ENCODE data around the gene HID1.
A peak's percentile ranks its signal among the peaks of the same experiment; 100 is the strongest.

The HID1 gene

DNA sequence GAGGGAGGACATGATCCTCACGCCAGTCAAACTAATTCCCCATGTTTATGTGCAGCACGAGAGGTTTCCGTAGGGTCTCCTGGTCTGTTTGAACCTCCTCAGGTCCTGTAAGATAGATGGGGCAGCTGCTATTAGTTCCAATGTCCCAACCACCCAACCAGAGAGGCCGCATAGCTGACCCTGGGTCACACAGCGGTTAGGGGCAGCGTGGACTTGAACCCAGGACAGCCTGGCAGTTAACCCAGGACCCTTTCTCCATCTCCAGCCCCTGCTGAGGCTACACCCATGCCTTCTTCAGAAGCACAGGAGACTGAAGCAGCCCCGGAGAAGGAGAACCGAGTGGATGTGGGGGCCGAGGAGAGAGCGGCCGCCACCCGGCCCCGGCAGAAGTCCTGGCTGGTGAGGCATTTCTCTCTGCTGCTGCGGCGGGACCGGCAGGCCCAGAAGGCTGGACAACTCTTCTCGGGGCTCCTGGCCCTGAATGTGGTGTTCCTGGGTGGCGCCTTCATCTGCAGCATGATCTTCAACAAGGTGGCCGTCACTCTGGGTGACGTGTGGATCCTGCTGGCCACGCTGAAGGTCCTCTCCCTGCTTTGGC is 31.3 kb downstream of the HID1 start:
- DNase-seq (ENCODE audit: low spot score), result no peak
- Mint-ChIP-seq H3K9me3 (no peaks in the 10 kb centered on the region), H3K4me3 (no peak overlapping the region), H3K4me1 (ENCODE audit: low read depth) (peaks cover 1% of the 10 kb centered on the region), H3K27me3 (ENCODE audit: low read depth) (peaks cover 37% of the 10 kb centered on the region), H3K27ac (no peak overlapping the region), H3K36me3 (ENCODE audit: low read depth) (no peaks in the 10 kb centered on the region)

DNA sequence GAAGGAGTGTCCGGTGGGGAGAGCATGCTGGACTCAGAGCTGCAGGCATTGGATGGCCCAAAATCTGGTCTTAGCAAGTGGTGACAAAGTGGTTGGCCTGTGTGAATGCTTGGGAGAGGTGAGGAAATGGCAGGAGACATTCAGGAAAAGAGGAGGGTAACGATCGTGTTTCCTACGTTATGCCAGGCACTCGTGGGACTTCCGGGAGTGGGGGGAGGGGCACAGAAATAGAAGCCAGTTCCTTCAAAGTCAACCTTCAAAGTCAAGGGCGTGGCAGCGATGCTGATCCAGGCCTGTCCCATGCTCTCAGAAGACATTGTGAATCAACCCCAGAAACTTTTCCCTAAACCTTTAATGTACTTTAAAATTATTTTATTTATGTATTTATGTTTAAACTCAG is 33.0 kb downstream of the HID1 start:
- Mint-ChIP-seq H3K27ac (no peak overlapping the region), H3K27me3 (ENCODE audit: low read depth) (peaks cover 38% of the 10 kb centered on the region), H3K4me1 (ENCODE audit: low read depth) (peaks cover 1% of the 10 kb centered on the region), H3K9me3 (no peaks in the 10 kb centered on the region), H3K4me3 (no peak overlapping the region), H3K36me3 (ENCODE audit: low read depth) (no peaks in the 10 kb centered on the region)
- no peak for DNase-seq (ENCODE audit: low spot score)

DNA sequence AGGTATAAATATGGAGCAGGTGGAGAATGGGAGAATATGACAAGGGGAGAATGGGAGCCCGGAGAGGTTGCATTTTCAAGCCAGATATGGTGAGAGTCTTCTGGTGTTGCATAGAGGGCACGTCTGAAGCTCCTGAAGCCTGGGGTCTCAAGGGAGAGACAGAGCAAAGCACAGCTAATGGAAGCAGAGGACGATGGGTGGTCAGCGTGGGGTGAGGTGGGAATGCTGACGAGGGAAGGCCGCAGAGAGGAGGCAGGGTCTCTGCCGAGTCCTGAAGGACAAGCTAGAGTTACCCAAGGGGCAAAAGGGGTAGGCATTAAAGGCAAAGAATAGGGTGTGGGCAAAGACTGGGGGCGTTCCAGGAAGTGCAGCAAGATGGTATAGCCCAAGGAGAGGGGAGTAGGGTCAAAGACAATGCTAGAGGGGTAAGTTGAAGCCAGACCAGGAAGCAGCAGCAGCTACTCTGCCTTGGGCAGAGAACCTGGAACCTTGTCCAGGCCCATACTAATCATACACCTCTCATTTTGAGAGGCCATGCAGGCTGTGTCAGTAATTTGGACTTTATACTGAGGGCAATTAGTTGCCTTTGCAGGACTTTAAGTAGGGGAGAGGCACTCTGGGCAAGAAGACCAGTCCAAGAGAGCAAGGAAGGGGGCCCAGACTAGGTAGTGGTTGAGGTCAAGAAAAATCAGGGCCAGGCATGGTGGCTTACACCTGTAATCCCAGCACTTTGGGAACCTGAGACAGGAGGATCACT is 34.2 kb downstream of the HID1 start:
- Mint-ChIP-seq H3K36me3 (ENCODE audit: low read depth) (no peaks in the 10 kb centered on the region), H3K9me3 (no peaks in the 10 kb centered on the region), H3K27ac (no peak overlapping the region), H3K4me1 (ENCODE audit: low read depth) (peaks cover 1% of the 10 kb centered on the region), H3K4me3 (no peak overlapping the region), H3K27me3 (ENCODE audit: low read depth) (peaks cover 44% of the 10 kb centered on the region)
- no peak for DNase-seq (ENCODE audit: low spot score)

DNA sequence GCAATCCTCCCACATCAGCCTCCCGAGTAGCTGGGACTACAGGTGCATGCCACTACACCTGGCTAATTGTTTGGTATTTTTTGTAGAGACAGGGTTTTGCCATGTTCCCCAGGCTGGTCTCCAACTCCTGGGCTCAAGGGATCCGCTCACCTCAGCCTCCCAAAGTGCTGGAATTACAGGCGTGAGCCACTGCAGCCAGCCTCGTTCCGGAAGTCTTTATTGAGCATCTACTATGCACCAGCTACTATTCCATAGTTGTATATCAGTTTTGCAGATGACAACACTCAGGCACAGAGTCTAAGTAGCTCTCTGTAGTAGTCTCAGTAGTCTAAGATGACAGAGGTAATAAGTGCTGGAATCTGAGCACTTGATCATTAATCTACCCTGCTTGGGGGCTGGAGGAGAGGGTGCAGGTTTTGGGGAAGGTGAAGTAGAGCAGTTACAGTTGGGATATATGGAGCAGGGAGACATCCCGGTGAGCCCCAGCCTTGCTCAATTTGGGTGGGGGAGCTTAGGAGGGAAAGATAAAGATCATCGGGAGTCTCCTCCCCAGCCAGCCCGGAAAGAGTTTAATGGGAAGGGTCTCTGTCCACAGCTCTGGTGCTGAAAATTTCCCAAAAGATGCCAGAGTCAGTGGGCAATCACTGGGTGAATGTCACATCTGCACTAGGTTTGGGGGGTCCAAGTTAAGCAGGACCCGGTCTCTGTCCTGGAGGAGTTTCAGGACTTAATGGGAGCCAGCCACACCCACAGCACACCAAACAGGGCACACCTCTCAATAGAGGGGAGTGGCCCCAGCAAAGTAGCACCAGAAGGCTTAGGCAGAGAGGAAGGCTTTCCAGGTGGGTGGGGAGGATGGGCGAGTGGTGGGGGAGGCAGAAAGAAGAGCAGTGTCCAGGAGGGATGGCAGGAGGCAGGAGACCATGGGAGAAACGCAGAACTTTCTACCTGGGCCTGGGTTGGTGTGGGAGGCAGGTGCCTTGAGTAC is 35.2 kb downstream of the HID1 start:
- Mint-ChIP-seq H3K36me3 (ENCODE audit: low read depth) (no peaks in the 10 kb centered on the region), H3K4me1 (ENCODE audit: low read depth) (peaks cover 1% of the 10 kb centered on the region), H3K4me3 (no peak overlapping the region), H3K9me3 (no peaks in the 10 kb centered on the region), H3K27me3 (ENCODE audit: low read depth) (peaks cover 54% of the 10 kb centered on the region), H3K27ac (no peak overlapping the region)
- DNase-seq (ENCODE audit: low spot score), result no peak

DNA sequence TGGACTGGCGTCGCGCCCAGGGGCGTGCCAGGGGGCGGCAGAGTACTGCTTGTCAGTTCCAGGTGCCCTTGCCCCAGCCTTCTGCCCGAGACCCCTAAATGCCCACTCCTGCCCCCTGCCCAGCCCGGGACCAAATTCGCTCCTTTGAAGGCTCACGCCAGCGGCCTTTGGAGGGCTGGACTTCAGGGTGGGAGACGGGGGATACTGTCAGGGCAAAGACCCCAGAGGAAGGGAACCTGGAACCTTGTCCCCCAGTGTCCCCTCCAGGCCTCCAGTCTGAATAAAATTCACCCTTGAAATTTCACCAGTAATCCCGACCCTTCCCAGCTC is 36.1 kb downstream of the HID1 start:
- H3K27me3 Mint-ChIP-seq (ENCODE audit: low read depth), result peaks cover 62% of the 10 kb centered on the region
- DNase-seq (ENCODE audit: low spot score), result no peak
- H3K36me3 Mint-ChIP-seq (ENCODE audit: low read depth), result no peaks in the 10 kb centered on the region
- no peaks in the 10 kb centered on the region for H3K9me3 Mint-ChIP-seq
- no peak overlapping the region for H3K27ac Mint-ChIP-seq
- H3K4me3 Mint-ChIP-seq, result no peak overlapping the region
- peaks cover 1% of the 10 kb centered on the region for H3K4me1 Mint-ChIP-seq (ENCODE audit: low read depth)

DNA sequence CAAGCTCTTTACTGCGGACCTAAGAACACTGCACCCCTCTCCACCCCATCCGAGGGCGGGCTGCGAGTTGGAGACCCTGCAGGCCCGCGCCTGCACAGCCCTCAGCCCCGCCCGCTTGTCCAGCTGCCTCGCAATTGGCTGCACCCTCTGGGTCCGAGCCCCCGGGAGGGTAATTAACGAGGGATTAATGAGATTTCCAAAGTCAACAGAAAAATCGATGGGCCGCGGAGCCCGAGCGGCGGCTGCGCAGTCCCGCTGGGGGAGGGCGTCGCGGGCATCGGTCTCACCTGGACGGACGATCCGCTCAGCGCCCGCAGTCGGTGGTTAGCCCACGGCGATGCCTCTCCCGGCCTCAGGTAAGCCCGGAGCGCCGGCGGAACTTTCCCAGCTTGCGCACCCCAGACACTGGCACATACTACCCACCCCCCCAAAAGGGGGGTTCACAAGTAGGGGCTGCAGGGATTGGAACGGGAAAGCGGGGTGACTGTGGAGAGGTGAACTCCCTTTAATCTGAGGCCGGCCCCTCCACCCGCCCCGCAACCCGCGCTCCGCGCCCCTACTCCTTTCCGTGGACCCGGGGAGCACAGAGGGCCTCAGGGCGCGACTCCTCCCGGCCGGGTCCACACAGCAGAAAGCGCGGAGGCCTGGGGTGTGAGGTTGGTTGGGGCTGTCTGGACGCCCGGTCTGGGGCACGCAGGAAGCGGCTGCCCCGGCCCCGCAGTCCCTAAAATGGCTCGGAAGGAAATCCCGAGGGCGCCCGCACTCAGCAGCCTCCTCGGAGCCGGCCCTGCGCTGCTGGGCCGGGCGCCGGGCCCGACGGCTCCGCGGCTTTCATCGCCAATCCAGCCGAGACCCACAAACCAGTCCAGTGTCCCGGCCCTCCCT is 36.7 kb downstream of the HID1 start, which contains the start of gene OTOP3:
TSS of gene OTOP3 (plus strand) at position 314 of the 885 bp plus-strand sequence. CDS start at position 338, 24 bp downstream.
- Mint-ChIP-seq H3K36me3 (ENCODE audit: low read depth) (no peaks in the 10 kb centered on the region), H3K9me3 (no peaks in the 10 kb centered on the region), H3K4me1 (ENCODE audit: low read depth) (peaks cover 4% of the 10 kb centered on the region), H3K27ac (no peak within 1 kb of the TSS), H3K4me3 (no peak within 1 kb of the TSS), H3K27me3 (ENCODE audit: low read depth) (peaks cover 68% of the 10 kb centered on the region)
- DNase-seq (ENCODE audit: low spot score), result no peak

DNA sequence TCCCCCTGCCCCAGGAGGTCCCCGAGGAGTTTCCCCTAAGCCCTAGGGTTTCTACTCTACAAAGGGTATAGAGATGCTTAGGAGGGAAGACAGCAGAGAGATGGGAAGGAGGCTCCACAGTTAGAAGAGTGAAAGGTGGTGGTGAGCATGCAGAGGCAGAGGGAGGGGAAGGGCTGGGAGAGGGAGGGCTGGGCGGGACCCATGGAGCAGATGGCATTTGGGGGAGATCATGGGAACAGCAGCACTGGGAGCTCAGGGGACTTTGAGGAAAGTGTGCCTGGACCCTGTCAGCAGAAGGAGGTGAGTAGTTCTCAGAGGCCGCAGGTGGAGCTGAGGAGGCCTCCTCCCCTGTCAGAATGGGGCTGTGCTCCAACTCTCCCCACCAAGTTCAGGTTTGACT is 37.5 kb downstream of the HID1 start:
- Mint-ChIP-seq H3K9me3 (no peaks in the 10 kb centered on the region), H3K27ac (no peak overlapping the region), H3K4me1 (ENCODE audit: low read depth) (peaks cover 4% of the 10 kb centered on the region), H3K4me3 (no peak overlapping the region), H3K27me3 (ENCODE audit: low read depth) (peaks cover 68% of the 10 kb centered on the region), H3K36me3 (ENCODE audit: low read depth) (no peaks in the 10 kb centered on the region)
- DNase-seq (ENCODE audit: low spot score), result no peak

DNA sequence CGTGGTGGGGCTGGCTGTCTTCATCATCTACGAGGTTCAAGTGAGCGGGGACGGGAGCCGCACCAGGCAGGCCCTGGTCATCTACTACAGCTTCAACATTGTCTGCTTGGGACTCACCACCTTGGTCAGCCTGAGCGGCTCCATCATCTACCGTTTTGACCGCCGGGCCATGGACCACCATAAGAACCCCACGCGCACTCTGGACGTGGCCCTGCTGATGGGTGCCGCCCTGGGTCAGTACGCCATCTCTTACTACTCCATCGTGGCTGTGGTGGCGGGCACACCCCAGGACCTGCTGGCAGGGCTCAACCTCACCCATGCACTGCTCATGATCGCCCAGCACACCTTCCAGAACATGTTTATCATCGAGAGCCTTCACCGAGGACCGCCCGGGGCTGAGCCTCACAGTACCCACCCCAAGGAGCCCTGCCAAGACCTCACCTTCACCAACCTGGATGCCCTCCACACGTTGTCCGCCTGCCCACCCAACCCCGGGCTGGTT is 42.0 kb downstream of the HID1 start:
- Mint-ChIP-seq H3K27me3 (ENCODE audit: low read depth) (peaks cover 70% of the 10 kb centered on the region), H3K36me3 (ENCODE audit: low read depth) (no peaks in the 10 kb centered on the region), H3K9me3 (no peaks in the 10 kb centered on the region), H3K4me3 (no peak overlapping the region), H3K27ac (no peak overlapping the region), H3K4me1 (ENCODE audit: low read depth) (peaks cover 3% of the 10 kb centered on the region)
- no peak for DNase-seq (ENCODE audit: low spot score)

DNA sequence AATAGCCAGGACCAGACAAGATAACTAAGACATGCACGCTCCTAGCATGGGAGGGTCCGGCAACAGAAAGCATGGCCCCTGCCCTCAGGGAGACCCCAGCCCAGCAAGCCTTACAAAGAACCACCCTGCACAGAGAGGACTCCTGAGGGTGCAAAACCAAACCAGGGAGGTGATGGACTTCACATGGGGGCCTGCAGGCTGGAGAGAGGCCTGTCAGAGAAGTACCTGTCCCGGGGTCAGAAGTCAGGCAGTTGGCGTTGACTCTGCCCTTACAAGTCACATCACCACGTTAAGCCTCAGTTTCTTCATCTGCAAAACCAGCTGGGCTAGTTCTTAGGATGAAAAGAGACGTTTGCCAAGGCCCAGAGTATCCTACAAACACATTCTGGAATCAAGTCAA is 43.8 kb downstream of the HID1 start:
- no peaks in the 10 kb centered on the region for H3K9me3 Mint-ChIP-seq
- no peak overlapping the region for H3K27ac Mint-ChIP-seq
- DNase-seq (ENCODE audit: low spot score), result no peak
- no peak overlapping the region for H3K4me3 Mint-ChIP-seq
- peaks cover 72% of the 10 kb centered on the region for H3K27me3 Mint-ChIP-seq (ENCODE audit: low read depth)
- no peaks in the 10 kb centered on the region for H3K36me3 Mint-ChIP-seq (ENCODE audit: low read depth)
- peaks cover 5% of the 10 kb centered on the region for H3K4me1 Mint-ChIP-seq (ENCODE audit: low read depth)

DNA sequence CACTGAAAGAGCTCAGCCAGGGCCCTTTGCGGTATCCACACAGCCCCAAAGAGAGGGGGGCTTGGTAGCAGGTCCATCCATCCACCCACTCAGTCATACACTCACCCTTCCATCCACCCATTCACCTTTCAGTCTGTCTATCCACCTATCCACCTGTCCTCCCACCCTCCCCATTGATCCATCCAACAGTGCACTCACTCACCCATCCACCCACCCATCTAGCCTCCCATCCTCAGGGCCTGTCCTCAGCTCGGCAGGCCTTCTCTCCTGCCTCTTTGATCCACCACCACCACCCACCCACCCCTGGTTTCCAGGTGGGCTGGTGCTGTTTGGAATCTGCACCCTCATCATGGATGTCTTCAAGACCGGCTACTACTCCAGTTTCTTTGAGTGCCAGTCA is 47.3 kb downstream of the HID1 start:
- peaks cover 3% of the 10 kb centered on the region for H3K4me1 Mint-ChIP-seq (ENCODE audit: low read depth)
- H3K36me3 Mint-ChIP-seq (ENCODE audit: low read depth), result no peaks in the 10 kb centered on the region
- H3K27me3 Mint-ChIP-seq (ENCODE audit: low read depth), result peaks cover 64% of the 10 kb centered on the region
- no peak for DNase-seq (ENCODE audit: low spot score)
- H3K4me3 Mint-ChIP-seq, result no peak overlapping the region
- no peak overlapping the region for H3K27ac Mint-ChIP-seq
- H3K9me3 Mint-ChIP-seq, result no peaks in the 10 kb centered on the region

DNA sequence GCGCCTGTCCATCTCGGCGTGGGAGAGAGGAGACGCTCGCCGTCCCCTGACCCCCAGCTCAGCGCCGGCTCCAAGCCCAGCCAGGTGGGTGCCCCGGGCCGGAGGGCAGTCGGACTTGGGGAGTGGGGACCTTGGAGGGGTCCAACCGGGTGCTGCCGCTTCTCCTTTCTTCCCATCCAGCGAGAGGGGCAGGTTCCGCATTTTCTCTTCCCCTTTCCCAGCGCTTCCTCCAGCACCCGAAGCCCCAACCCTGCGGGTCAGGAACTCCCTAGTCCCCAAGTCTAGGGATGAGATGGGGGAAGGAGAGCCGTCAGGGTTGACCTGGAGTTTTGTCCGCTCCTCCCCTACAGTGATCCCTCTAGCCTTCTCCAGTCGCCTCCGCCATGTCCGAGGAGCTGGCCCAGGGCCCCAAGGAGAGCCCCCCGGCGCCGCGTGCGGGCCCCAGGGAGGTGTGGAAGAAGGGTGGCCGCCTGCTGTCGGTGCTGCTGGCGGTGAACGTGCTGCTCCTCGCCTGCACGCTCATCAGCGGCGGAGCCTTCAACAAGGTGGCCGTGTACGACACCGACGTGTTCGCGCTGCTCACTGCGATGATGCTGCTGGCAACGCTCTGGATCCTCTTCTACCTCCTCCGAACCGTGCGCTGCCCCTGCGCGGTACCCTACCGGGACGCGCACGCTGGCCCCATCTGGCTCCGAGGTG is 48.2 kb downstream of the HID1 start, which contains the start of gene OTOP2:
TSS of gene OTOP2 (plus strand) at position 24 of the 699 bp plus-strand sequence. CDS start at position 384, 360 bp downstream.
- Mint-ChIP-seq H3K36me3 (ENCODE audit: low read depth) (no peaks in the 10 kb centered on the region), H3K4me1 (ENCODE audit: low read depth) (peaks cover 3% of the 10 kb centered on the region), H3K27me3 (ENCODE audit: low read depth) (peaks cover 64% of the 10 kb centered on the region), H3K9me3 (no peaks in the 10 kb centered on the region), H3K4me3 (peak within 1 kb of the TSS; percentile 18), H3K27ac (no peak within 1 kb of the TSS)
- no peak for DNase-seq (ENCODE audit: low spot score)

DNA sequence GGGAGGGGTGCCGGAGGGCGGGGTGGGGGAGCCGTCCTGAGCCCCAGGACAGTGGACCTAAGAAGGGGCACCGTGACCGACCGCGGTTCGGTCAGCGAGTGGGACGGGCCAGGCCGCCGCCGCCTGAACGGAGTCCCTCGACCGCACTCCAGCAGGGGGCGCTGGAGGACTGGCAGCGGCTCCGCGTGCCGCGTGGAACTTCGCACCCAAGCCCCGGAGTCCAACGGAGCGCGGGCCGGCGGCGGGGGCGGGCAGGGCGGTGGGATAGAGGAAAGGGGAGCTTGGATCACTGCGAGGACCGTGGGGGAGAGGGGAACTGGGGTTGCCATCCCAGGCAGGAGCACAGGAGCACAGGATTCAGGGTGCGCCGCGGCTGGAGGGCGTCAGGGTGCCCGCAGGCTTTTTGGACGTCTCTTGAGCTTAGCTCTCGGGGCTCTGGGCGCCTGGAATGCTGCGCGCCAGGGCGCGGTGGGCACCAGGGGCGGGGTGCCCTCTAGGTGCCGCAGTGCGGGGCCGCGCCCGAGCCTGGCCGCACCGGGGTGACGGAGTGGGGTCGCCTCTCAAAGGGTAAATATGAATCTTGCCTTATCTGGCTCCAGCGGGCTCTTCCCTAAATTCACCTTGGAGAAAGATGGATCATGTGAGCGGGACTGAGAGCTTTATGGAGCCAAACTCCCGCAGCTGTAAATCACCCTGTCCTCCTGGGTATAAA is 48.9 kb downstream of the HID1 start:
- H3K4me3 Mint-ChIP-seq, result no peak overlapping the region
- peak; percentile 66 for DNase-seq (ENCODE audit: low spot score)

More for the DNA sequence above, 48.9 kb downstream of the HID1 start:
- H3K36me3 Mint-ChIP-seq (ENCODE audit: low read depth), result no peaks in the 10 kb centered on the region
- H3K27me3 Mint-ChIP-seq (ENCODE audit: low read depth), result peaks cover 65% of the 10 kb centered on the region
- H3K9me3 Mint-ChIP-seq, result no peaks in the 10 kb centered on the region
- peaks cover 3% of the 10 kb centered on the region for H3K4me1 Mint-ChIP-seq (ENCODE audit: low read depth)
- H3K27ac Mint-ChIP-seq, result no peak overlapping the region
